HL-60 (cell line): ENCODE data around the gene CHAF1A.

Experiments
- DNase-seq, 2 experiments: peaks; one replicate each; pipeline ENCODE4 v3.0.0-alpha.2; 2010 to 2020; ENCODE audit warnings: low read depth in 1 of 2, low spot score in 1 of 2
- H3K27ac ChIP-seq: fragments of 250-450 bp; sonication (Bioruptor Pico); replicated peaks from 2 replicates; pipeline ENCODE4 v1.5.1; 2020; ENCODE audit warnings: mild to moderate bottlenecking, moderate library complexity
- H3K27me3 ChIP-seq: fragments of 250-450 bp; sonication (Bioruptor Pico); 2 replicates; pipeline ENCODE4 v1.5.1; 2021; ENCODE audit warnings: mild to moderate bottlenecking, moderate library complexity; ENCODE audit not compliant: insufficient read depth, poor library complexity, severe bottlenecking
- H3K4me3 ChIP-seq: replicated peaks from 2 replicates; pipeline ENCODE4 v1.5.1; 2011; ENCODE audit warnings: mild to moderate bottlenecking, control low read depth, low read length; ENCODE audit not compliant: insufficient read depth
- GABPA ChIP-seq: IDR thresholded peaks from 2 replicates; pipeline ENCODE4 v1.6.1; 2012; ENCODE audit warnings: low read depth
- POLR2AphosphoS5 ChIP-seq: IDR thresholded peaks from 2 replicates; pipeline ENCODE4 v1.6.1; 2012; ENCODE audit warnings: low read depth
- SPI1 ChIP-seq: IDR thresholded peaks from 2 replicates; pipeline ENCODE4 v1.6.1; 2012; ENCODE audit warnings: low read depth, mild to moderate bottlenecking, borderline replicate concordance
- TF ChIP-seq, protein P1 (sequence below): IDR thresholded peaks from one replicate; pipeline ENCODE4 v1.5.1; 2011; ENCODE audit warnings: low read length, control low read depth, inconsistent platforms; ENCODE audit not compliant: insufficient read depth
- TF ChIP-seq, protein P2 (sequence below): IDR thresholded peaks from 2 replicates; pipeline ENCODE4 v1.6.1; 2012; ENCODE audit warnings: low read depth; ENCODE audit not compliant: insufficient replicate concordance

CHAF1A gene

DNA sequence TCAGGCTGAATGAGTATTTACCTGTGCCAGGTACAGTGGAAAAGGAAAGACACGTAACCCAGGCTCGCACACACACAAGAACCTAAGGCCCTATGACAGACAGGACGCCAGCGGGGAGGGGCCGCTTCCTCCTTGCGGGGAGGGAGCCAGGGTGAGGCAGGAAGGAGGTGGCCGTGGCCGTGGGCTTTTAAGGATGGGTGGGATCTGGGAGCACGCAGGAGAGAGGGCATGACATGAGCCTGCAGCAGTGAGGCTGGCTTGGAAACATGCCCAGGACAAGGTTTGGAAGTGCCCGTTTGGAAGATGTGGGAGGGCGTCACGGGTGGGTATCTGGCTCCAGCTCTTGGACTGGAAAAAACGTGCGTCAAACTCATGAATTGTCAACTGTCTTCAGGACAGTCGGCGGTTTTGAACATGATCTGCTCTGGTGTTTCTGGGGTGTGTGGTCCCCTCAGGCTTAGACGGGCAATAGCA, 22.1 kb upstream of the CHAF1A start:
- Histone ChIP-seq H3K4me3 (no peak overlapping the region), H3K27ac (no peak overlapping the region), H3K27me3 (no peaks in the 10 kb centered on the region)
- TF ChIP-seq SPI1 (no peak), POLR2AphosphoS5 (no peak)
- TF ChIP-seq, protein P1, sequence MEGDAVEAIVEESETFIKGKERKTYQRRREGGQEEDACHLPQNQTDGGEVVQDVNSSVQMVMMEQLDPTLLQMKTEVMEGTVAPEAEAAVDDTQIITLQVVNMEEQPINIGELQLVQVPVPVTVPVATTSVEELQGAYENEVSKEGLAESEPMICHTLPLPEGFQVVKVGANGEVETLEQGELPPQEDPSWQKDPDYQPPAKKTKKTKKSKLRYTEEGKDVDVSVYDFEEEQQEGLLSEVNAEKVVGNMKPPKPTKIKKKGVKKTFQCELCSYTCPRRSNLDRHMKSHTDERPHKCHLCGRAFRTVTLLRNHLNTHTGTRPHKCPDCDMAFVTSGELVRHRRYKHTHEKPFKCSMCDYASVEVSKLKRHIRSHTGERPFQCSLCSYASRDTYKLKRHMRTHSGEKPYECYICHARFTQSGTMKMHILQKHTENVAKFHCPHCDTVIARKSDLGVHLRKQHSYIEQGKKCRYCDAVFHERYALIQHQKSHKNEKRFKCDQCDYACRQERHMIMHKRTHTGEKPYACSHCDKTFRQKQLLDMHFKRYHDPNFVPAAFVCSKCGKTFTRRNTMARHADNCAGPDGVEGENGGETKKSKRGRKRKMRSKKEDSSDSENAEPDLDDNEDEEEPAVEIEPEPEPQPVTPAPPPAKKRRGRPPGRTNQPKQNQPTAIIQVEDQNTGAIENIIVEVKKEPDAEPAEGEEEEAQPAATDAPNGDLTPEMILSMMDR: no peak
- DNase-seq: no peak

DNA sequence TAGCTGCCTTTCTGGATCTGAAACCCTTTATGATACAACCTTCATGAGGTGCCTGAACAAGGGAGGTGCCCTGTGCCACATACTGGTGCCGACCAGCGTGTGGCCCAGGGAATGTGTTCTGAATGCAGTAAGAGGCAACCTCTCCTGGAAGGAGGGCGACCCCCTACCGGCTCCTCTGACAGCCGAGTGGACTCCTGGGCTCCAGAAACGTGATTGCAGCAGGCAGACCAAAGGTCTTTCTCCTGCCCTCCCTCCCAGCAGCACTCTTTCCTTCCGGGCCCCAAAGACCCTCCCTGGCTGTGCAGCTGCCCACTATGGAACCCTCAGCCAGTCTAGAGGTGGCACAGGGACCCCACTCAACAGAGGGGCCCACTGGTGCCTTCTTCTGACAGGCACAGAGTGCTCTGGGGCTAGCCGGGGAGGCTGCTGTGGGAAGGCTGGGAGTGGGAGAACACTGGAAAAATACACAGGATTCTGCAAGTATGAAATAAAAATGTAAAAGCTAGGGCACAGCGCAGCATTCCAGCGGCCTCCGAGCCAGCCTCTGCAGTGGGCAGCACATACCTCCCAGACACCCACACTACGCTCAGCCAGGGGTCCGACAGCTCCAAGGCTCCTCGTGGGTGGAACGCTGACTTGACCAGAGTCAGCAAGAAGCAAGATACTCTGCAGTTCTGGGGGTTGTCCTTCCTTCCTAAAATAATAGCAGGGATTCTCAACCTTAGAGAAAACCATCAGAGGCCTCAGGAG, 17.0 kb upstream of the CHAF1A start:
- Histone ChIP-seq H3K27me3 (no peaks in the 10 kb centered on the region), H3K27ac (no peak overlapping the region), H3K4me3 (no peak overlapping the region)
- TF ChIP-seq, protein P1: no peak
- no peak for DNase-seq

DNA sequence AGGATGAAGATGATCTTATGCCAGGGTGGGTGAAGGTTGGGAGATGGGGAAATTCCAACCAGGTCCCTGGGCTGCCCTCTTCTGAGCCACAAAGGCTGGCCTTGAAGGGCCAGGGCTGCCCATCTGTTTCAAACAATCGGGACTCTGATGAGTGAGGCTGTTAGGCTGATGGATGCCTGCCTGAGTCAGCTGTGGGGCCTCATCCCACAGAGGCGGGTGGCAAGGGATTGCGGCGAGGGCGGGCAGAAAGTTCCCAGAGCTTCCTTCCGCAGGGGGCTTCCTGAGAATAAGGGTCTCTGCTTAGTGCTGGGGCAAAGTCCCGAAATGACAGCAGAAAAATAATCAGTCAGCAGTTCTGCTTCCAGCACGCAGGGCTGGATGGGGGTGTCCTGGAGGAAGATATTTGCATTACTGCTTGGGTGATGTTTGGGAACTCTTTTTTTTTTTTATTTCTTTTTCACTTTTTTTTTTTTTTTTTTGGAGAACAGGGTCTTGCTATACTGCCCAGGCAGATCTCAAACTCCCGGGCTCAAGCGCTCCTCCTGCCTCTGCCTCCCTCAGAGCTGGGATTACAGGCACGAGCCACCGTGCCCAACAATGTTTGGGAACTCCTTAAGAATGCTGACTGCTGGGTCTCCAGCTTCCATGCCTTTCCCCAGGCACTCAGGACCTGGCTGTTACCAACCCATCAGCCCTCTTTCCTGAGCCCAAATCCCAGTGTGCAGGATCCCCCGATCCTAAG, 16.2 kb upstream of the CHAF1A start:
- no peak overlapping the region for H3K4me3 ChIP-seq
- no peak overlapping the region for H3K27ac ChIP-seq

More for the DNA sequence above, 16.2 kb upstream of the CHAF1A start:
- TF ChIP-seq, protein P2, sequence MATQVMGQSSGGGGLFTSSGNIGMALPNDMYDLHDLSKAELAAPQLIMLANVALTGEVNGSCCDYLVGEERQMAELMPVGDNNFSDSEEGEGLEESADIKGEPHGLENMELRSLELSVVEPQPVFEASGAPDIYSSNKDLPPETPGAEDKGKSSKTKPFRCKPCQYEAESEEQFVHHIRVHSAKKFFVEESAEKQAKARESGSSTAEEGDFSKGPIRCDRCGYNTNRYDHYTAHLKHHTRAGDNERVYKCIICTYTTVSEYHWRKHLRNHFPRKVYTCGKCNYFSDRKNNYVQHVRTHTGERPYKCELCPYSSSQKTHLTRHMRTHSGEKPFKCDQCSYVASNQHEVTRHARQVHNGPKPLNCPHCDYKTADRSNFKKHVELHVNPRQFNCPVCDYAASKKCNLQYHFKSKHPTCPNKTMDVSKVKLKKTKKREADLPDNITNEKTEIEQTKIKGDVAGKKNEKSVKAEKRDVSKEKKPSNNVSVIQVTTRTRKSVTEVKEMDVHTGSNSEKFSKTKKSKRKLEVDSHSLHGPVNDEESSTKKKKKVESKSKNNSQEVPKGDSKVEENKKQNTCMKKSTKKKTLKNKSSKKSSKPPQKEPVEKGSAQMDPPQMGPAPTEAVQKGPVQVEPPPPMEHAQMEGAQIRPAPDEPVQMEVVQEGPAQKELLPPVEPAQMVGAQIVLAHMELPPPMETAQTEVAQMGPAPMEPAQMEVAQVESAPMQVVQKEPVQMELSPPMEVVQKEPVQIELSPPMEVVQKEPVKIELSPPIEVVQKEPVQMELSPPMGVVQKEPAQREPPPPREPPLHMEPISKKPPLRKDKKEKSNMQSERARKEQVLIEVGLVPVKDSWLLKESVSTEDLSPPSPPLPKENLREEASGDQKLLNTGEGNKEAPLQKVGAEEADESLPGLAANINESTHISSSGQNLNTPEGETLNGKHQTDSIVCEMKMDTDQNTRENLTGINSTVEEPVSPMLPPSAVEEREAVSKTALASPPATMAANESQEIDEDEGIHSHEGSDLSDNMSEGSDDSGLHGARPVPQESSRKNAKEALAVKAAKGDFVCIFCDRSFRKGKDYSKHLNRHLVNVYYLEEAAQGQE: no peak
- TF ChIP-seq SPI1: no peak
- no peak for TF ChIP-seq GABPA
- no peak for TF ChIP-seq POLR2AphosphoS5
- TF ChIP-seq, protein P1: no peak
- no peaks in the 10 kb centered on the region for H3K27me3 ChIP-seq
- DNase-seq: no peak
